Body of pancreas (tissue), 4 donors: ENCODE measurements around the gene ARHGEF7.

ENCODE experiments used
- POLR2A ChIP-seq, 3 donors: fragments of 450-650 bp; IDR thresholded peaks; one replicate each; pipeline ENCODE4 v1.6.1; 2016; ENCODE audit warnings: antibody characterized with exemption in 3 of 3, mild to moderate bottlenecking in 2 of 3
- TF ChIP-seq, protein P1 (sequence below), 7 experiments: fragments of 450-650 bp in 4 of 7; fragments of 200-600 bp in 3 of 7; sonication (generic) in 3 of 7; IDR thresholded peaks; one replicate each; pipeline ENCODE4 v1.5.1; 2016 to 2019; ENCODE audit warnings: antibody characterized with exemption in 7 of 7

DNA sequence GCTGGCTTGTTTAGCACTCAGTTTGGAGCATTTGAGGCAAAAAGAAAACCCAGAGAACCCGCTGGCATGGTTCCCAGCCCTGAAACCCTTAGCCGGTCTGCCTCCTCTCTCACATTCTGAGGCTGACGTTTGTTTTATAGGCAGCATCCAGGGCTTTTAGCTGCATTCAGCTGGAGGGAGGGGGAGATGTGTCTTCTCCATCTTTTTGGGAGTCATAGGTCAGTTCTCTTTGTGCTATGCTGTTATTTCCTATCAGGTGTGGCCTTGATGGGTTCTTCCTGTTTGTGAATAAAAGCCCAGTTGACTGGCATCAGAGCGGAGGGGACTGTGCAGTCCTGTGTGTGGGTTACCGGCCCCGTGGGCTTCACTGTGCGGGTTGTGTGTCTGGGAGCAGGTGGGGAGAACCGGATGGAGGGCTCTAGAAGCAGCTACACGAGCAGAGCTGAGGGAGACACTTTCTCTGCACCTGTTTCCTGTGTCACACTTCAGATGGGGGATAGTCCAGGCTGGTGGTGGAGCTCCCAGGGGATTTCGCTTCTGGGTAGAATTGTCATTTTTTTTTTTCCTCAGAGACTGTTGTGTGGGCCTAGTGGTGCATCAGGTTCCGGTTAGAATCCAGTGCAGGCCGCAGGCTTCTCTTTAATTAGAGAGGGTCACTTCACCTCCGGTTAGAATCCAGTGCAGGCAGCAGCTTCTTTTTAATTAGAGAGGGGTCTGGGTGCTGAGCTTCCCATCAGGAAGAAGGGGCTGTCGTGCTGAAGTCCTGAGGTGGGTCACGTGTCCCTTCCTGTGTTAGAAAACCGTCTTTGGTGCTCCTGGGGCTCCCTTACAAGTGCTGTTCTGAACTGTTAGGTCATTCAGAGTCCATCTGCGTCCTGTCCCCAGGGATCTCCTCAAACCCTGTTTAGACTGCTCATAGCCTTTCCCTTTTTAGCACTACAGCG is 69.6 kb downstream of the ARHGEF7 start:
- TF ChIP-seq, protein P1, sequence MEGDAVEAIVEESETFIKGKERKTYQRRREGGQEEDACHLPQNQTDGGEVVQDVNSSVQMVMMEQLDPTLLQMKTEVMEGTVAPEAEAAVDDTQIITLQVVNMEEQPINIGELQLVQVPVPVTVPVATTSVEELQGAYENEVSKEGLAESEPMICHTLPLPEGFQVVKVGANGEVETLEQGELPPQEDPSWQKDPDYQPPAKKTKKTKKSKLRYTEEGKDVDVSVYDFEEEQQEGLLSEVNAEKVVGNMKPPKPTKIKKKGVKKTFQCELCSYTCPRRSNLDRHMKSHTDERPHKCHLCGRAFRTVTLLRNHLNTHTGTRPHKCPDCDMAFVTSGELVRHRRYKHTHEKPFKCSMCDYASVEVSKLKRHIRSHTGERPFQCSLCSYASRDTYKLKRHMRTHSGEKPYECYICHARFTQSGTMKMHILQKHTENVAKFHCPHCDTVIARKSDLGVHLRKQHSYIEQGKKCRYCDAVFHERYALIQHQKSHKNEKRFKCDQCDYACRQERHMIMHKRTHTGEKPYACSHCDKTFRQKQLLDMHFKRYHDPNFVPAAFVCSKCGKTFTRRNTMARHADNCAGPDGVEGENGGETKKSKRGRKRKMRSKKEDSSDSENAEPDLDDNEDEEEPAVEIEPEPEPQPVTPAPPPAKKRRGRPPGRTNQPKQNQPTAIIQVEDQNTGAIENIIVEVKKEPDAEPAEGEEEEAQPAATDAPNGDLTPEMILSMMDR (IDR thresholded peaks at IDR 0.05): no peak
- no peak for TF ChIP-seq POLR2A (IDR thresholded peaks at IDR 0.05)
